ENCODE data around the gene TVP23A. TPM values are rescaled to one million over a fixed set of nuclear protein-coding genes. Genes with fewer than 3 reads are reported as not detected.

TVP23A gene
- total RNA-seq, 6 experiments from 2014 or later, result 0.06 to 0.22 (median 0.13) TPM; not detected in 1

DNA sequence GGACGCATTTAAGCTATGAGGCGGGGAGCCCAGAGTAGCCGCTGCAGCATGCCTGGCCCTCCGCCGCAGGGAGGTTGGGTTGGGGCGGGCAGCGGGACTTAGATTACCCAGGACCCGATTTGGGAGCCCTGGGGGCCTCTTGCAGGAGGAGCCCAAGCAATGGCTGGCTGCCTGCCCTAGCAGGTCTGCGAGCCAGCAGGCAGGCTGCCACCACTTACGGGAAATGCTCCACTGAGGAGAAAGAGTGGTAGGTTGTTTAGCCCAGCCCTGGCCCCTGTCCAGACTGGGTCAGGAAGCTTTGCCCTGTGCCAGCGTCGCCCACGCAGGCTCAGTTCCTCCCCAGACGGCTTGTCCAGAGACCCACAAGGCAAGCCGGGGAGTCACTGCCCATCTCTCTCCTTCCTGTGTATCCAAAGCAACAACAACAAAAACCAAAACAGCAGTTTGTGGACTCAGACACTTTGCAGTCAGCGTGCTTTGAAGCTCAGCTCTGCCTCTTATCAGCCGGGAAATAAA lies 10.3 kb upstream of the TVP23A start:
- DNase-seq, result peak; percentile 94
- peak overlapping the region; percentile 41 to 80 (median 75) for H3K27ac ChIP-seq
- H3K36me3 ChIP-seq, result no peaks in the 10 kb centered on the region
- peaks cover 0 to 40% (median 18%) of the 10 kb centered on the region in 4 donors for H3K4me1 ChIP-seq
- no peak for TF ChIP-seq POLR2A (IDR thresholded peaks at IDR 0.05)
- TF ChIP-seq, protein P1, sequence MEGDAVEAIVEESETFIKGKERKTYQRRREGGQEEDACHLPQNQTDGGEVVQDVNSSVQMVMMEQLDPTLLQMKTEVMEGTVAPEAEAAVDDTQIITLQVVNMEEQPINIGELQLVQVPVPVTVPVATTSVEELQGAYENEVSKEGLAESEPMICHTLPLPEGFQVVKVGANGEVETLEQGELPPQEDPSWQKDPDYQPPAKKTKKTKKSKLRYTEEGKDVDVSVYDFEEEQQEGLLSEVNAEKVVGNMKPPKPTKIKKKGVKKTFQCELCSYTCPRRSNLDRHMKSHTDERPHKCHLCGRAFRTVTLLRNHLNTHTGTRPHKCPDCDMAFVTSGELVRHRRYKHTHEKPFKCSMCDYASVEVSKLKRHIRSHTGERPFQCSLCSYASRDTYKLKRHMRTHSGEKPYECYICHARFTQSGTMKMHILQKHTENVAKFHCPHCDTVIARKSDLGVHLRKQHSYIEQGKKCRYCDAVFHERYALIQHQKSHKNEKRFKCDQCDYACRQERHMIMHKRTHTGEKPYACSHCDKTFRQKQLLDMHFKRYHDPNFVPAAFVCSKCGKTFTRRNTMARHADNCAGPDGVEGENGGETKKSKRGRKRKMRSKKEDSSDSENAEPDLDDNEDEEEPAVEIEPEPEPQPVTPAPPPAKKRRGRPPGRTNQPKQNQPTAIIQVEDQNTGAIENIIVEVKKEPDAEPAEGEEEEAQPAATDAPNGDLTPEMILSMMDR (IDR thresholded peaks at IDR 0.05), result no peak
- H3K4me3 ChIP-seq, result no peak overlapping the region
- WGBS (ENCODE audit: insufficient coverage, low coverage, low lambda C conversion rate, missing lambda C conversion rate), result 6% methylated on average over 7 of the region's 17 CpGs
- intact Hi-C loops (cut with DNase I), result no loop called here
- H3K27me3 ChIP-seq, result no peaks in the 10 kb centered on the region
- no peaks in the 10 kb centered on the region for H3K9me3 ChIP-seq
- peak; percentile 71 to 79 (median 77) for ATAC-seq

DNA sequence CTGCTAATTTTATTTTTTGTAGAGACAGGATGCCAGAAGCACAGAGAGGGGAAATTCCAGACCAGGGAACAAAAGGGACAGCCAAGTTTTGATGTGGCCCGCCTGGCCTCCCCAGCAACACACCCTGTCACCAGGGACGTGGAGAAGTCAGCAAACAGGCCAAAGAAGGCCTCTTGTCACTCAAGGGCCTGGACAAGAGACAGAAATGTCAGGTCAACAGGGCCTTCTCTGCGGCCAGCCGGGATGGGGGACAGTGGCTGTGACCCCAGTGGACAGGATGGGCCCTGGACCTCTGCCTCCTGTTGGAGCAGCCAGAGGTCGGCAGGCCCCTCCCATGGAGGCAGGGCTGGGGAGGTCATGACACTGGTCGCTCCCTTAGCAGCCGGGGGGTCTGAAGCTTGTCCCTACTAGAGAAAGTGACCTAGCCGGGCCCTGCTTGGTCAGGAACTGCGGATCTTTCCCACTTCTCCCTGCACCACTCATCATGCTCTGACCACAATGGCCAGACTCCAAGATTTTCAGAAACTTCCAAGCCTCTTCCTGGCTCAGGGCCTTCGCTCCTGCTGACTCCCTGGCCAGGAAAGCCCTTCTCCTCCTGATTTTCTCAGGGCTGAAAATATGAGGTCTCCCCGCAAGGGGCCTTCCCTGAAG lies 9.2 kb upstream of the TVP23A start:
- DNase-seq (peak; percentile 76 to 86 (median 83)), ATAC-seq (peak; percentile 57 to 85 (median 74))
- H3K4me1 ChIP-seq, result peaks cover 0 to 42% (median 18%) of the 10 kb centered on the region in 4 donors
- no peaks in the 10 kb centered on the region for H3K36me3 ChIP-seq
- no peaks in the 10 kb centered on the region for H3K9me3 ChIP-seq
- peak overlapping the region; percentile 75 to 80 (median 79) for H3K27ac ChIP-seq
- intact Hi-C loops (cut with DNase I), result no loop called here
- whole genome bisulfite sequencing (ENCODE audit: insufficient coverage, low coverage, low lambda C conversion rate, missing lambda C conversion rate), result 0% methylated on average over 3 of the region's 11 CpGs
- H3K4me3 ChIP-seq, result no peak overlapping the region
- H3K27me3 ChIP-seq, result no peaks in the 10 kb centered on the region
- TF ChIP-seq, protein P1 (IDR thresholded peaks at IDR 0.05), result no peak
- no peak for TF ChIP-seq POLR2A (IDR thresholded peaks at IDR 0.05)

DNA sequence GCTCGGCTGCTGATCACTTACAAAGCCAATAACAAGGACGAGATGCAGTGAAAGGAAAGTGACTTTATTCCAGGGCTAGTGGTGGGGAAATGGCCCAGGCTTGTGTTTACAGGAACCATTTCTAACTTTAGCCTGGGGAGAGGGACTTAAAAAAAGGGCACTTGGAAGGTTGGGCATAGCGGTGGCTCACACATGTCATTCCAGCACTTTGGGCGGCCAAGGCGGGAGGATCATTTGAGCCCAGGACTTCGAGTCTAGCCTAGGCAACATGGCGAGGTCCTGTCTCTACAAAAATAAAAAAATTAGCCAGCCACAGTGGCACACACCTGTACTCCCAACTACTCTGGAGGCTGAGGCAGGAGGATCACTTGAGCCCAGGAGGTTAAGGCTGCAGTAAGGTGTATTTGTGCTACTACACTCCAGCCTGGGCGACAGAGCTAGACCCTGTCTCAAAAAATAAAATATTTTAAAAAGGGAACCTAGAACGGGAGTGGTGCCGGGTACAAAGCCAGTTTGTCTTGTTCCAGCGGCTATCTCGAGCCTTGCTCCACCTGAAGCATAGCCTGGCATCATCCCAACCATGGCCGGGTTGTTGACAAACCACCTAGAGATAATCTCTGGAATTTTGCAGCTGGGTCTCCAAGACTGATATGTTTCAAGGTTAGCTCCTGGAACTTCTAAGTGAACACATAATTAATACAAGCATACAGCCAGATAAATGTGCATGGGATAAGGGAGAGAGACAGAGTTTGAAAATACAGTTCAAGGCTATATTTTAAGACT lies 5.7 kb upstream of the TVP23A start:
- no peaks in the 10 kb centered on the region for H3K27me3 ChIP-seq
- no peak overlapping the region for H3K27ac ChIP-seq
- 62% methylated on average over 12 of the region's 13 CpGs for WGBS (ENCODE audit: insufficient coverage, low coverage, low lambda C conversion rate, missing lambda C conversion rate)
- H3K4me1 ChIP-seq, result peaks cover 0 to 44% (median 15%) of the 10 kb centered on the region in 4 donors
- no peaks in the 10 kb centered on the region for H3K36me3 ChIP-seq
- no peak for ATAC-seq
- intact Hi-C loops (cut with DNase I), result no loop called here
- DNase-seq, result peak; percentile 66 to 75 (median 72)
- H3K9me3 ChIP-seq, result no peaks in the 10 kb centered on the region
- no peak for TF ChIP-seq POLR2A (IDR thresholded peaks at IDR 0.05)
- TF ChIP-seq, protein P1 (IDR thresholded peaks at IDR 0.05), result no peak
- H3K4me3 ChIP-seq, result no peak overlapping the region

DNA sequence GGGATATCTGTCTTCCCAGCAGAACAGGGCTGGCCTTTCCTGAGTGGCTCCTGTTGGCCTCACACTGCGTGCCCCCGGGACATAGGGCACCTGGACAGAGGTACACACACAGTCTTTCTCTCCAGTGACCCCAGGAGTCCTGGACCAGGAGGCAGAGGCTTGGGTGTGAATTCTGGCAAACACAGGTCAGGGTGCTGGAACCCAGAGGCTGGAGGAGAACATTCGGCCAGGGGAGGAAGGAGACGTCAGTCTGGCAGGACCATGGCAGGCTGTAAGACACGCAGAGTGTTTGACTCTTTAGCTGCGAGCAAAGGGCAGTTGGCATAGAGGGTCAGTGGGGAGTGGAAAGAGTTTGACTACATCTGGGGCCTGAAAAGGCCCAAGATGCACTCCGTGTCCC lies 4.1 kb upstream of the TVP23A start:
- DNase-seq (peak in 2 of 3 donors; percentile 72 to 74), ATAC-seq (peak; percentile 24 to 71 (median 59))
- Histone ChIP-seq H3K36me3 (no peaks in the 10 kb centered on the region), H3K27me3 (no peaks in the 10 kb centered on the region), H3K4me3 (no peak overlapping the region), H3K4me1 (peaks cover 0 to 28% (median 7%) of the 10 kb centered on the region in 4 donors), H3K9me3 (no peaks in the 10 kb centered on the region), H3K27ac (peak overlapping the region in 1 of 3 donors; percentile 10)
- intact Hi-C loops (cut with DNase I), result no loop called here
- no peak for TF ChIP-seq POLR2A (IDR thresholded peaks at IDR 0.05)
- TF ChIP-seq, protein P1 (IDR thresholded peaks at IDR 0.05), result no peak
- 52% methylated on average over 6 of the region's 7 CpGs for WGBS (ENCODE audit: insufficient coverage, low coverage, low lambda C conversion rate, missing lambda C conversion rate)

All from right lobe of liver (tissue), 6 donors.